Uterus (tissue), 4 donors: ENCODE data around the gene KCNH4. TPM values are rescaled to one million over a fixed set of nuclear protein-coding genes. Genes with fewer than 3 reads are reported as not detected.
A peak's percentile ranks its signal among the peaks of the same experiment; 100 is the strongest.

Experiments used
- DNase-seq, 2 donors: peaks; one replicate each; pipeline ENCODE4 v3.0.0-alpha.2; 2019 to 2020
- H3K27ac ChIP-seq, 2 donors: fragments of 200-600 bp; sonication (generic); 1 replicate in 1 of 2; 2 replicates in 1 of 2; pipeline ENCODE4 v1.5.1; 2016 to 2018
- H3K27me3 ChIP-seq, 2 donors: fragments of 200-600 bp; sonication (generic); one replicate each; pipeline ENCODE4 v1.5.1; 2018 to 2019; ENCODE audit warnings: control low read depth in 1 of 2
- H3K36me3 ChIP-seq, 2 donors: fragments of 200-600 bp; sonication (generic); one replicate each; pipeline ENCODE4 v1.5.1; 2019; ENCODE audit warnings: control low read depth in 1 of 2
- H3K4me1 ChIP-seq, 2 donors: fragments of 200-600 bp; sonication (generic); one replicate each; pipeline ENCODE4 v1.5.1; 2018 to 2019; ENCODE audit warnings: control low read depth in 1 of 2
- H3K4me3 ChIP-seq, 2 donors: fragments of 200-600 bp; sonication (generic); 1 replicate in 1 of 2; 2 replicates in 1 of 2; pipeline ENCODE4 v1.5.1; 2018 to 2019; ENCODE audit warnings: mild to moderate bottlenecking in 1 of 2
- H3K9me3 ChIP-seq, 2 donors: fragments of 200-600 bp; sonication (generic); one replicate each; pipeline ENCODE4 v1.5.1; 2019; ENCODE audit warnings: control low read depth in 1 of 2
- CTCF ChIP-seq, 4 experiments: fragments of 200-600 bp in 2 of 4; fragments of 450-650 bp in 2 of 4; sonication (generic) in 2 of 4; IDR thresholded peaks; one replicate each; pipeline ENCODE4 v1.5.1; 2016 to 2019; ENCODE audit warnings: antibody characterized with exemption in 4 of 4, mild to moderate bottlenecking in 2 of 4, moderate library complexity in 1 of 4
- POLR2A ChIP-seq, 2 donors: fragments of 450-650 bp; IDR thresholded peaks; one replicate each; pipeline ENCODE4 v1.6.1; 2016; ENCODE audit warnings: antibody characterized with exemption in 2 of 2, mild to moderate bottlenecking in 1 of 2, moderate library complexity in 1 of 2
- intact Hi-C: fragments of 100-400 bp; cut with DNase I; formaldehyde crosslinking; loops from one replicate; pipeline ENCODE4 v1.15.1; 2023; ENCODE audit warnings: low total_unique reads
- total RNA-seq, 4 donors: library from RNA; depleted of rRNA in 3 of 4; stranded (reverse); fragments of >200 nt in 3 of 4; gene quantifications; one replicate each; pipeline versions ENCODE4 v1.1.0 to v1.2.4, GENCODE V29; 2014 to 2023
- donor health status: DM: yes; HTN: yes; CAD: no.

The KCNH4 gene
- total RNA-seq, 4 donors from 2014 or later, result 0.55 TPM; not detected in 3

- intact Hi-C loops, result no loop called here
- no peak for TF ChIP-seq POLR2A (IDR thresholded peaks at IDR 0.05)
- TF ChIP-seq CTCF (IDR thresholded peaks at IDR 0.05), result peak in 2 of 4 experiments; percentile 32 to 47
- no peaks in the 10 kb centered on the region for H3K27me3 ChIP-seq
- H3K9me3 ChIP-seq, result no peaks in the 10 kb centered on the region
- H3K4me3 ChIP-seq, result peak within 1 kb of the TSS; percentile 85 to 89
- peak; percentile 83 to 88 for DNase-seq
- H3K36me3 ChIP-seq, result no peaks in the 10 kb centered on the region
- peak within 1 kb of the TSS; percentile 82 for H3K27ac ChIP-seq
- peaks cover 0 to 7% of the 10 kb centered on the region in 2 donors for H3K4me1 ChIP-seq
These were observed 13.3 kb upstream of the KCNH4 start, which contains the start of gene GHDC for GRCh38 chr17:42193969-42194899. TSS of gene GHDC (minus strand) at chr17:42194494. CDS start at chr17:42193581, 913 bp downstream.

- intact Hi-C loops, result no loop called here
- Histone ChIP-seq H3K4me1 (peaks cover 0 to 7% of the 10 kb centered on the region in 2 donors), H3K36me3 (no peaks in the 10 kb centered on the region), H3K27ac (peak overlapping the region; percentile 82), H3K4me3 (peak overlapping the region; percentile 85 to 89), H3K9me3 (no peaks in the 10 kb centered on the region), H3K27me3 (no peaks in the 10 kb centered on the region)
- no peak for DNase-seq
- TF ChIP-seq CTCF (IDR thresholded peaks at IDR 0.05) (no peak), POLR2A (IDR thresholded peaks at IDR 0.05) (no peak)
These were observed 12.4 kb upstream of the KCNH4 start for GRCh38 chr17:42193216-42193968.

- H3K27ac ChIP-seq, result no peak overlapping the region
- H3K36me3 ChIP-seq, result no peaks in the 10 kb centered on the region
- H3K4me1 ChIP-seq, result peaks cover 0 to 7% of the 10 kb centered on the region in 2 donors
- no peak for DNase-seq
- no peaks in the 10 kb centered on the region for H3K9me3 ChIP-seq
- no peak overlapping the region for H3K4me3 ChIP-seq
- no peaks in the 10 kb centered on the region for H3K27me3 ChIP-seq
- intact Hi-C loops, result no loop called here
- TF ChIP-seq CTCF (IDR thresholded peaks at IDR 0.05) (no peak), POLR2A (IDR thresholded peaks at IDR 0.05) (no peak)
These were observed 11.5 kb upstream of the KCNH4 start for GRCh38 chr17:42192189-42193126.

- H3K27me3 ChIP-seq, result no peaks in the 10 kb centered on the region
- TF ChIP-seq POLR2A (IDR thresholded peaks at IDR 0.05) (no peak), CTCF (IDR thresholded peaks at IDR 0.05) (no peak)
- DNase-seq, result no peak
- H3K27ac ChIP-seq, result no peak overlapping the region
- H3K36me3 ChIP-seq, result no peaks in the 10 kb centered on the region
- H3K9me3 ChIP-seq, result no peaks in the 10 kb centered on the region
- intact Hi-C loops, result no loop called here
- no peak overlapping the region for H3K4me3 ChIP-seq
- peaks cover 0 to 7% of the 10 kb centered on the region in 2 donors for H3K4me1 ChIP-seq
These were observed 10.3 kb upstream of the KCNH4 start for GRCh38 chr17:42191275-42191608.
